Measurements from ENCODE around the gene ZC3HAV1.

DNA sequence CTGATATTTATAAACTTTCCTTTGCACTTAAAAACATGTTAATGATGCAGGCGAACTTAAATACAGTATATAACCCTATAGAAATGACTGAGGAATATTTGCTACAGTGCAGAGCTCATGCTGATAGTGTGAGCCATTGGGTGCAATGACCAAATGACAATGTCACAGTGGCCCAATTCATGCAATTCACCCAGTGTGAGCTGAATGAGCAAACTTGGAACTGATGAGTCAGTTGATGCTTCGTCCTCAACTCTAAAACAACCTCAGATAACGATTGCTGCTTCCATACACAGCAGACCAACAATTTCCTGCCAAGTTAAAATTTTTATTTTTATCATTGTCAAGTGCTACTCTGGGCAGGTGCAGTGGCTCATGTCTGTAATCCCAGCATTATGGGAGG lies 61.5 kb downstream of the ZC3HAV1 start:
- TF ChIP-seq ZFX (CRISPR knock-in tag; IDR thresholded peaks at IDR 0.05) (no peak), MAZ (CRISPR knock-in tag; conservative IDR thresholded peaks at IDR 0.05 in 1 of 2, IDR thresholded peaks at IDR 0.05 in 1 of 2) (no peak)
- TF ChIP-seq, protein P1, sequence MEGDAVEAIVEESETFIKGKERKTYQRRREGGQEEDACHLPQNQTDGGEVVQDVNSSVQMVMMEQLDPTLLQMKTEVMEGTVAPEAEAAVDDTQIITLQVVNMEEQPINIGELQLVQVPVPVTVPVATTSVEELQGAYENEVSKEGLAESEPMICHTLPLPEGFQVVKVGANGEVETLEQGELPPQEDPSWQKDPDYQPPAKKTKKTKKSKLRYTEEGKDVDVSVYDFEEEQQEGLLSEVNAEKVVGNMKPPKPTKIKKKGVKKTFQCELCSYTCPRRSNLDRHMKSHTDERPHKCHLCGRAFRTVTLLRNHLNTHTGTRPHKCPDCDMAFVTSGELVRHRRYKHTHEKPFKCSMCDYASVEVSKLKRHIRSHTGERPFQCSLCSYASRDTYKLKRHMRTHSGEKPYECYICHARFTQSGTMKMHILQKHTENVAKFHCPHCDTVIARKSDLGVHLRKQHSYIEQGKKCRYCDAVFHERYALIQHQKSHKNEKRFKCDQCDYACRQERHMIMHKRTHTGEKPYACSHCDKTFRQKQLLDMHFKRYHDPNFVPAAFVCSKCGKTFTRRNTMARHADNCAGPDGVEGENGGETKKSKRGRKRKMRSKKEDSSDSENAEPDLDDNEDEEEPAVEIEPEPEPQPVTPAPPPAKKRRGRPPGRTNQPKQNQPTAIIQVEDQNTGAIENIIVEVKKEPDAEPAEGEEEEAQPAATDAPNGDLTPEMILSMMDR (IDR thresholded peaks at IDR 0.05 in 2 of 3, conservative IDR thresholded peaks at IDR 0.05 in 1 of 3; ENCODE audit: insufficient read depth in 2 of 3, low read depth in 1 of 3, low read length in 3 of 3): no peak

Data from K562 (cell line).